Measurements from ENCODE around the gene SPPL2C.

SPPL2C gene

DNA sequence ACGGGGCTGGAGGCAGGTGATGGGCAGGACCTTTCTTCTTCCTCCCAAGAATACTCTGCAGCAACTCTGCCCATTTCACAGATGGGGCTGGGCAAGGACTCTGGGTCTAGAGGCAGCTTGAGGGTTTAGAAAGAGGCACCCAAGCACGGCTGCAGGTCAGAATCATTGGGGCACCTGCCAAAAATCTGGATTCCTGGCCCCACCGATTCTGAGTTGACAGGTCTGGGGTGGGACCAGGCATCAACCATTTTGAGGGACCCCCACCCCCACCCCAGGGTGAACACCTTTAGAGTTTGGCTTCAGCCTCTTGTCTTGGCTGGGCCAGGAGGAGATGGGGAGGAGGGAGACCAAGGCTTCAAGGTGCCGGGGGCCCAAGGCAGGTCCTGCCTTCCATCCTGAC is 5.3 kb downstream of the SPPL2C start:
- H3K36me3 ChIP-seq (ENCODE audit: control insufficient read depth, low read length), result no peaks in the 10 kb centered on the region
- no peak overlapping the region for H3K4me2 ChIP-seq (ENCODE audit: low read length)

DNA sequence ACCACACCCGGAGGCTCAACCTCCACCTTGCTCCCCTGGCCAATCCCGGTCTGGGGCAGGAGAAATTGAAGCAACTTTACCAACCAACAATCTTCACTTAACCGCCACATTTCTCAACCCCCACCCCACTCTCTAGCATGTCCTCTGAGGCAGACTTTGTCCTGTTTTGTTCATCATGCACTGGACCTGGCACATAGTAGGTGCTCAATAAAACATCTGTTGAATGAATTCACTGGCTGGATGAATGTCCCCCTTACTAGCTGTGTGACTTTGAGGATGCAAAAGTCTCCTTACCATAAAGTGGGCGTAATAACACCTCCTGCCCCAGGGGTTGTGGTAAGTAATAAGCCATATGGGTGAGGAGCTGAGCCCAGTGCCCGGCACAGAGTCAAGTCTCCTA is 5.8 kb downstream of the SPPL2C start:
- H3K36me3 ChIP-seq (ENCODE audit: control insufficient read depth, low read length), result no peaks in the 10 kb centered on the region
- H3K4me1 ChIP-seq (ENCODE audit: control insufficient read depth, low read length), result peaks cover 4% of the 10 kb centered on the region; the same call in 1 of the 2 replicates
- no peak overlapping the region for H3K4me2 ChIP-seq (ENCODE audit: low read length)
- H3K9me3 ChIP-seq (ENCODE audit: control insufficient read depth, insufficient read depth, low read length), result no peaks in the 10 kb centered on the region
- H3K27ac ChIP-seq (ENCODE audit: low read depth, low read length), result no peak overlapping the region
- peaks cover 8% of the 10 kb centered on the region for H3K27me3 ChIP-seq (ENCODE audit: control insufficient read depth, low read length)
- no peaks in the 10 kb centered on the region for H4K20me1 ChIP-seq (ENCODE audit: control insufficient read depth, insufficient read depth, low read depth, low read length)
- H3K4me3 ChIP-seq (ENCODE audit: low read length), result no peak overlapping the region
- H3K9me2 ChIP-seq (replicated peaks; ENCODE audit: control insufficient read depth, low read length), result no peaks in the 10 kb centered on the region
- no peak for TF ChIP-seq EZH2phosphoT487 (IDR thresholded peaks at IDR 0.05; ENCODE audit: borderline replicate concordance, low read length)
- TF ChIP-seq, protein P1, sequence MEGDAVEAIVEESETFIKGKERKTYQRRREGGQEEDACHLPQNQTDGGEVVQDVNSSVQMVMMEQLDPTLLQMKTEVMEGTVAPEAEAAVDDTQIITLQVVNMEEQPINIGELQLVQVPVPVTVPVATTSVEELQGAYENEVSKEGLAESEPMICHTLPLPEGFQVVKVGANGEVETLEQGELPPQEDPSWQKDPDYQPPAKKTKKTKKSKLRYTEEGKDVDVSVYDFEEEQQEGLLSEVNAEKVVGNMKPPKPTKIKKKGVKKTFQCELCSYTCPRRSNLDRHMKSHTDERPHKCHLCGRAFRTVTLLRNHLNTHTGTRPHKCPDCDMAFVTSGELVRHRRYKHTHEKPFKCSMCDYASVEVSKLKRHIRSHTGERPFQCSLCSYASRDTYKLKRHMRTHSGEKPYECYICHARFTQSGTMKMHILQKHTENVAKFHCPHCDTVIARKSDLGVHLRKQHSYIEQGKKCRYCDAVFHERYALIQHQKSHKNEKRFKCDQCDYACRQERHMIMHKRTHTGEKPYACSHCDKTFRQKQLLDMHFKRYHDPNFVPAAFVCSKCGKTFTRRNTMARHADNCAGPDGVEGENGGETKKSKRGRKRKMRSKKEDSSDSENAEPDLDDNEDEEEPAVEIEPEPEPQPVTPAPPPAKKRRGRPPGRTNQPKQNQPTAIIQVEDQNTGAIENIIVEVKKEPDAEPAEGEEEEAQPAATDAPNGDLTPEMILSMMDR (IDR thresholded peaks at IDR 0.05; ENCODE audit: low read depth, low read length, poor library complexity, severe bottlenecking), result no peak
- no peaks in the 10 kb centered on the region for H3F3A ChIP-seq (ENCODE audit: control insufficient read depth, insufficient read depth)
- no peaks in the 10 kb centered on the region for H3K79me2 ChIP-seq (ENCODE audit: control insufficient read depth, low read length)

More for the DNA sequence above, 5.3 kb downstream of the SPPL2C start:
- Histone ChIP-seq H3K27ac (ENCODE audit: low read depth, low read length) (no peak overlapping the region), H4K20me1 (ENCODE audit: control insufficient read depth, insufficient read depth, low read depth, low read length) (no peaks in the 10 kb centered on the region), H3K9me2 (replicated peaks; ENCODE audit: control insufficient read depth, low read length) (no peaks in the 10 kb centered on the region), H3F3A (ENCODE audit: control insufficient read depth, insufficient read depth) (no peaks in the 10 kb centered on the region), H3K4me3 (ENCODE audit: low read length) (no peak overlapping the region), H3K4me1 (ENCODE audit: control insufficient read depth, low read length) (peaks cover 4% of the 10 kb centered on the region; the same call in 1 of the 2 replicates), H3K27me3 (ENCODE audit: control insufficient read depth, low read length) (peaks cover 8% of the 10 kb centered on the region), H3K9me3 (ENCODE audit: control insufficient read depth, insufficient read depth, low read length) (no peaks in the 10 kb centered on the region), H3K79me2 (ENCODE audit: control insufficient read depth, low read length) (no peaks in the 10 kb centered on the region)
- TF ChIP-seq, protein P1 (IDR thresholded peaks at IDR 0.05; ENCODE audit: low read depth, low read length, poor library complexity, severe bottlenecking), result no peak
- no peak for TF ChIP-seq EZH2phosphoT487 (IDR thresholded peaks at IDR 0.05; ENCODE audit: borderline replicate concordance, low read length)

GRCh38 chr17:45851022-45851421 is 6.3 kb downstream of the SPPL2C start:
- Histone ChIP-seq H4K20me1 (ENCODE audit: control insufficient read depth, insufficient read depth, low read depth, low read length) (no peaks in the 10 kb centered on the region), H3K4me1 (ENCODE audit: control insufficient read depth, low read length) (peaks cover 4% of the 10 kb centered on the region; the same call in 1 of the 2 replicates), H3K9me3 (ENCODE audit: control insufficient read depth, insufficient read depth, low read length) (no peaks in the 10 kb centered on the region), H3K36me3 (ENCODE audit: control insufficient read depth, low read length) (no peaks in the 10 kb centered on the region), H3K4me3 (ENCODE audit: low read length) (no peak overlapping the region), H3K27ac (ENCODE audit: low read depth, low read length) (no peak overlapping the region), H3F3A (ENCODE audit: control insufficient read depth, insufficient read depth) (no peaks in the 10 kb centered on the region), H3K4me2 (ENCODE audit: low read length) (no peak overlapping the region), H3K9me2 (replicated peaks; ENCODE audit: control insufficient read depth, low read length) (no peaks in the 10 kb centered on the region), H3K27me3 (ENCODE audit: control insufficient read depth, low read length) (peaks cover 8% of the 10 kb centered on the region), H3K79me2 (ENCODE audit: control insufficient read depth, low read length) (no peaks in the 10 kb centered on the region)
- TF ChIP-seq, protein P1 (IDR thresholded peaks at IDR 0.05; ENCODE audit: low read depth, low read length, poor library complexity, severe bottlenecking), result no peak
- TF ChIP-seq EZH2phosphoT487 (IDR thresholded peaks at IDR 0.05; ENCODE audit: borderline replicate concordance, low read length), result no peak
